ENCODE measurements around the gene NUPR2. TPM values are rescaled to one million over a fixed set of nuclear protein-coding genes. Genes with fewer than 3 reads are reported as not detected.

NUPR2 gene
- total and polyA plus RNA-seq, 9 of the 15 experiments (the other 6 are each of a cell fraction or from before 2014, with no cell fraction given), result not detected

GRCh38 chr7:56091591-56091990 lies 24.6 kb downstream of the NUPR2 start:
- Histone ChIP-seq H2AFZ (ENCODE audit: low read depth, low read length) (no peak overlapping the region), H3K27me3 (ENCODE audit: control insufficient read depth in 2 of 2, insufficient read depth in 2 of 2, low read length in 2 of 2) (no peaks in the 10 kb centered on the region), H3K27ac (ENCODE audit: extremely low read depth, low read depth, low read length) (no peak overlapping the region), H4K20me1 (replicated peaks; ENCODE audit: control insufficient read depth, insufficient read depth, low read length) (no peaks in the 10 kb centered on the region), H3K4me3 (no peak overlapping the region), H3K4me2 (ENCODE audit: insufficient read depth, low read length) (no peak overlapping the region), H3K9ac (ENCODE audit: insufficient read depth in 1 of 2, low read depth in 2 of 2, low read length in 2 of 2) (no peak overlapping the region), H3K9me1 (ENCODE audit: control insufficient read depth, insufficient read depth, low read length) (peaks cover 2% of the 10 kb centered on the region), H3K9me3 (replicated peaks; ENCODE audit: control insufficient read depth, insufficient read depth, low read depth, low read length) (no peaks in the 10 kb centered on the region), H3K79me2 (ENCODE audit: control insufficient read depth, insufficient read depth, low read length) (no peaks in the 10 kb centered on the region), H3K4me1 (replicated peaks in 1 of 2; ENCODE audit: control insufficient read depth in 2 of 2, insufficient read depth in 2 of 2, low read length in 2 of 2) (peaks cover 0 to 8% of the 10 kb centered on the region in 2 experiments; a peak in 1 of 5 replicates), H3K36me3 (ENCODE audit: control insufficient read depth, insufficient read depth, low read length) (peaks cover 4% of the 10 kb centered on the region; the same call in 1 of the 3 replicates)
- no TSS peak for BruUV-seq (replicated peaks)
- CTCF ChIA-PET (ENCODE audit: low intra/inter-chr PET ratio), result no interaction called here
- intact Hi-C loops (cut with micrococcal nuclease) (no loop called here), in situ Hi-C loops (cut with MboI) (no loop called here)
- FAIRE-seq (no peak), DNase-seq (ENCODE audit: extremely low read depth in 1 of 4, low spot score in 3 of 4) (no peak), ATAC-seq (no peak)
- TF ChIP-seq HMG20A (CRISPR knock-in tag; conservative IDR thresholded peaks at IDR 0.05) (no peak), ZNF77 (CRISPR knock-in tag; IDR thresholded peaks at IDR 0.05) (no peak), ZNF518B (CRISPR knock-in tag; IDR thresholded peaks at IDR 0.05) (no peak), CBFB (CRISPR knock-in tag; IDR thresholded peaks at IDR 0.05) (no peak)
- TF ChIP-seq, protein P1, sequence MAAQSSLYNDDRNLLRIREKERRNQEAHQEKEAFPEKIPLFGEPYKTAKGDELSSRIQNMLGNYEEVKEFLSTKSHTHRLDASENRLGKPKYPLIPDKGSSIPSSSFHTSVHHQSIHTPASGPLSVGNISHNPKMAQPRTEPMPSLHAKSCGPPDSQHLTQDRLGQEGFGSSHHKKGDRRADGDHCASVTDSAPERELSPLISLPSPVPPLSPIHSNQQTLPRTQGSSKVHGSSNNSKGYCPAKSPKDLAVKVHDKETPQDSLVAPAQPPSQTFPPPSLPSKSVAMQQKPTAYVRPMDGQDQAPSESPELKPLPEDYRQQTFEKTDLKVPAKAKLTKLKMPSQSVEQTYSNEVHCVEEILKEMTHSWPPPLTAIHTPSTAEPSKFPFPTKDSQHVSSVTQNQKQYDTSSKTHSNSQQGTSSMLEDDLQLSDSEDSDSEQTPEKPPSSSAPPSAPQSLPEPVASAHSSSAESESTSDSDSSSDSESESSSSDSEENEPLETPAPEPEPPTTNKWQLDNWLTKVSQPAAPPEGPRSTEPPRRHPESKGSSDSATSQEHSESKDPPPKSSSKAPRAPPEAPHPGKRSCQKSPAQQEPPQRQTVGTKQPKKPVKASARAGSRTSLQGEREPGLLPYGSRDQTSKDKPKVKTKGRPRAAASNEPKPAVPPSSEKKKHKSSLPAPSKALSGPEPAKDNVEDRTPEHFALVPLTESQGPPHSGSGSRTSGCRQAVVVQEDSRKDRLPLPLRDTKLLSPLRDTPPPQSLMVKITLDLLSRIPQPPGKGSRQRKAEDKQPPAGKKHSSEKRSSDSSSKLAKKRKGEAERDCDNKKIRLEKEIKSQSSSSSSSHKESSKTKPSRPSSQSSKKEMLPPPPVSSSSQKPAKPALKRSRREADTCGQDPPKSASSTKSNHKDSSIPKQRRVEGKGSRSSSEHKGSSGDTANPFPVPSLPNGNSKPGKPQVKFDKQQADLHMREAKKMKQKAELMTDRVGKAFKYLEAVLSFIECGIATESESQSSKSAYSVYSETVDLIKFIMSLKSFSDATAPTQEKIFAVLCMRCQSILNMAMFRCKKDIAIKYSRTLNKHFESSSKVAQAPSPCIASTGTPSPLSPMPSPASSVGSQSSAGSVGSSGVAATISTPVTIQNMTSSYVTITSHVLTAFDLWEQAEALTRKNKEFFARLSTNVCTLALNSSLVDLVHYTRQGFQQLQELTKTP (IDR thresholded peaks at IDR 0.05; ENCODE audit: low read depth in 1 of 2, partially characterized antibody in 2 of 2), result no peak
- 85% methylated on average over 3 of the region's 3 CpGs for WGBS (ENCODE audit: insufficient coverage, low coverage, missing lambda C conversion rate)
- POLR2A ChIA-PET, result interaction anchor here (0.9 to 3.3 kb wide), 2 partner anchors 8 to 13 kb away, joined by 4 to 16 read pairs; no protein-coding TSS in a partner anchor
